ENCODE data around the gene CHRM3.

CHRM3 gene

GRCh38 chr1:239417221-239417620 is 30.9 kb downstream of the CHRM3 start:
- DNase-seq, result no peak

GRCh38 chr1:239417986-239418640 is 31.7 kb downstream of the CHRM3 start:
- DNase-seq, result no peak

DNA sequence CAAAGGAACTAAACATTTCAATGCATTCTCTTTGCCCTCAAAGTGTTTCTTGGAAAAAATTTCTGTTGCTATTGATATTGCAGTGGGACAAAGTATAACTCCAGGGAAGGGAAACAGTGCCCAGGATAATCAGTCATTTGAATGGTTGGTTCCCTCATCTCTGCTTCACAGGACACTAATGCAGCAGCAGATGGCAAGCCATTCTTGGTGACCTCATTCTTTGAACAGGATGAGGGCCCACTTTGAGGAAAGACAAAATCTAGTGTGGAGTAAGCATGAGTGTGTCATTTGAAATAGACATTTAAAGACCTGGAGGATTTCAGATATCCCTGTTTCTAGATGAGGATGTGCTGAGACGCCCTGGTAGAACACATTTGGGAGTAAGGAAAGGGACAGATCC is 32.3 kb downstream of the CHRM3 start:
- DNase-seq, result no peak

- DNase-seq, result no peak
These were observed 35.4 kb downstream of the CHRM3 start for GRCh38 chr1:239421811-239422210.

- no peak for DNase-seq
These were observed 36.5 kb downstream of the CHRM3 start for GRCh38 chr1:239422818-239423217.

DNA sequence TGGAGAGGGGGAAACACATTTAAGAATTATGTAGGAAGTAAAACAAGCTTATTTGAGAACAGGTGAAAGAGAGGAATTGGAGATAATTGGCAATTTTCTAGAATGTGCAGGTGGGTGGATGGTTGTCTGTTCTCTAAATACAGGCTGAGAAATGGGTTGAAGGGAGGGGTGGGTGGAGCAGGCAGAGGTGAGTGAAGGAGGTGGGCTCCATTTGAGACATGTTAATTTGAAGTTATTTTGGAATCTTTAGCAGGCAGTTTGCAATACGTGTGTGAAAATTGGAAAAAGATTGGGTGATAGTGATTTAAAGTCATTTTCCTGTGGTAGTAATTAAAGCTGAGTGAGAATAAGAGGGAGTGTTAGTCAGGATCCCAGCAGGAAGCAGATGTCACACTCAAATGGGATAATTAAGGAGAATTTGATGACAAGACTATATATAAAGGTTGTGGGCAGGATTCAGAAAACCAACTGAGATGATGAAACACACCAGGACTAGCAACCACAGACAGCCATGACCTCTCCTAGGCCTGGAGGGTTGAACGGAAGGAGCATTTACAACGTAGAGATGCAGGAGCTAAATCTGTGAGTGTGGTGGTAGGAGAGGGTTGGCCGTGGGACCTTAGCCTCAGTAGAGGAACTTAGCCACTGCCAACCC is 40.6 kb downstream of the CHRM3 start:
- DNase-seq, result no peak

DNA sequence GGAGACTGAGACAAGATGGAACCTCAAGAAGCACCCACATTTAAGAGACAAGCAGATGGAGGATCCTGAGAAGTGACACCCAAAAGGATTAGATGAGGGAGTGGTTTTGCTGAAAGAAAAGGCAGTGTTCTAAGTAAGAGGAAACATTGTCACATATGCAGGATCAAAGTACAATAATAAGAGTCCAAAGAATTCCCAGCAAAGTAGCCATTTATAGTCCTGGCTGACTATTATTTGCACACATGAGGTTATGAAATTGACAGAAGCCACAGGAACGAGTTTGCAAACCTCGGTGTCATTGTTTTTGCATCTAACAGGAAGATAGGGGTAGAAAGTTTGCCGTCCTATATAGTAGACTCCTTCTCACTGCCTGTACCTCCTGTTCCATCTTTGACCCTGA is 41.3 kb downstream of the CHRM3 start:
- DNase-seq, result no peak

GRCh38 chr1:239428120-239428710 is 41.8 kb downstream of the CHRM3 start:
- DNase-seq, result no peak

GRCh38 chr1:239429163-239429562 is 42.8 kb downstream of the CHRM3 start:
- DNase-seq, result no peak

GRCh38 chr1:239432255-239432654 is 45.9 kb downstream of the CHRM3 start:
- DNase-seq, result no peak

DNA sequence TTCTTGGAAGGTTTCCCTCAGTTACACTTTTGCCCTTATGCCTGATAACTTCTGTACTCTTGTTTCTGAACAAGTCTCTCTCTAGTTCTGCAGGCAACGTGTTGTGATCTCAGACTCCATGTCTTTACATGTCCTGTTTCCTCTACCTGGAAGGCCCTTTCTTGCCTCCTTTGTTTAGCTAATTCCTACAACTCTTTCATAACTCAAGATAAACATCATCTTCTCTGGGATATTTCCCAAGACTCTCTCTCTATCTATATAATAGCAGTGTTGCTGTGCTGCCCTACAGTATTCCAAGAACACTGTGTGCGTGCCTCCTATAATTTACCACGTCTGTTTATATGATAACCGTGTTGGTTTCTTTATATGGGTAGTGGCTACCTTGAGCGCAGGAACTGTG is 47.8 kb downstream of the CHRM3 start:
- no peak for DNase-seq
